ENCODE data around the gene CASK.
"Not testable (repeated sequence)": the region's sequence is repeated elsewhere in the genome, so short reads cannot be mapped to it uniquely, and the experiment has no call there.

CASK gene

GRCh38 chrX:41553688-41554087 lies 369.7 kb downstream of the CASK start:
- DNase-seq, result peak; percentile 2

GRCh38 chrX:41548411-41548810 lies 374.9 kb downstream of the CASK start:
- no peak for DNase-seq

GRCh38 chrX:41543668-41544067 lies 379.7 kb downstream of the CASK start:
- no peak for DNase-seq

- DNase-seq, result no peak
Measured at GRCh38 chrX:41543025-41543424, 380.3 kb downstream of the CASK start.

GRCh38 chrX:41542536-41542935 lies 380.8 kb downstream of the CASK start:
- DNase-seq, result no peak

GRCh38 chrX:41542135-41542534 lies 381.2 kb downstream of the CASK start:
- no peak for DNase-seq

- no peak for DNase-seq
Measured at GRCh38 chrX:41541386-41541785, 382.0 kb downstream of the CASK start.

GRCh38 chrX:41538707-41539106 lies 384.6 kb downstream of the CASK start:
- no peak for DNase-seq

GRCh38 chrX:41530085-41530484 lies 393.3 kb downstream of the CASK start:
- no peak for DNase-seq

- DNase-seq, result no peak
Measured at GRCh38 chrX:41529221-41529620, 394.1 kb downstream of the CASK start.

GRCh38 chrX:41528784-41529183 lies 394.6 kb downstream of the CASK start:
- no peak for DNase-seq

GRCh38 chrX:41526925-41527324 lies 396.4 kb downstream of the CASK start:
- DNase-seq, result no peak

GRCh38 chrX:41526271-41526670 lies 397.1 kb downstream of the CASK start:
- DNase-seq, result no peak

GRCh38 chrX:41522671-41523070 lies 400.7 kb downstream of the CASK start:
- no peak for DNase-seq

- DNase-seq, result no peak
Measured at GRCh38 chrX:41522081-41522480, 401.3 kb downstream of the CASK start.

- no peak for DNase-seq
Measured at GRCh38 chrX:41519468-41519867, 403.9 kb downstream of the CASK start.

GRCh38 chrX:41518841-41519220 lies 404.5 kb downstream of the CASK start:
- no peak for DNase-seq

GRCh38 chrX:41518127-41518840 lies 405.1 kb downstream of the CASK start:
- no peak for DNase-seq

GRCh38 chrX:41516999-41517765 lies 406.2 kb downstream of the CASK start:
- DNase-seq, result peak; percentile 6

GRCh38 chrX:41516456-41516855 lies 406.9 kb downstream of the CASK start:
- no peak for DNase-seq

- no peak for DNase-seq
Measured at GRCh38 chrX:41515376-41515775, 408.0 kb downstream of the CASK start.

GRCh38 chrX:41514179-41514578 lies 409.2 kb downstream of the CASK start:
- DNase-seq, result no peak

- DNase-seq, result not testable (repeated sequence)
Measured at GRCh38 chrX:41512853-41513252, 410.5 kb downstream of the CASK start.

- no peak for DNase-seq
Measured at GRCh38 chrX:41512394-41512793, 411.0 kb downstream of the CASK start.

GRCh38 chrX:41507919-41508318 lies 415.4 kb downstream of the CASK start:
- DNase-seq, result no peak
